ENCODE data around the gene MRPS15.

DNA sequence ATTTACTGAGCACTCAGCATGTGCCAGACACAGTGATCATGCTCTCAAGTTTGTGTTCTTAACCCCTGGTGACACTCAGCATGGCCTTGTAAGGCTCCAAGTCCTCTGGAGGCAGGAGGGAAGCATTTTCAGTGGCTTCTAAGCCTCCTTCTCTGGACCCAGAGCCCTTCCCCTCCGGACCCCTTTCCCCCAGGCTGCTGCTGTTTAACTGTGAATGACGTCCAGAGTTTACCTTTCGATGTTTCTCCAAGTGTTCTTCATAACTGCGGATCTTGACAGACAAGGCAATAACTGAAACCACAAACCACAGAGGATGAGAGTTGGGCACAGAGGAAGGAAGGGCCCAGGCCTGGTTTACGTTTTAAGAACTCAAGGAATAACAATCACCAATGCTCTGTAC, 6.5 kb downstream of the MRPS15 start:
- TF ChIP-seq POLR2AphosphoS5 (IDR thresholded peaks at IDR 0.05; ENCODE audit: insufficient read depth, low read depth, low read length) (no peak), POLR2A (IDR thresholded peaks at IDR 0.05; ENCODE audit: low read depth, low read length) (no peak), CTCF (IDR thresholded peaks at IDR 0.05; ENCODE audit: extremely low read depth in 1 of 2, insufficient read depth in 1 of 2, low read depth in 1 of 2, low read length in 2 of 2) (no peak)

Measured in endothelial cell of umbilical vein (primary cell).